NOMO-1 treated with DMSO at 0.1 percent for 48 hours (cell line): ENCODE data around the gene ZNF385D.
"Not testable (repeated sequence)": the region's sequence is repeated elsewhere in the genome, so short reads cannot be mapped to it uniquely, and the experiment has no call there.

Source experiments
- DNase-seq: peaks from one replicate; lab custom pipeline; 2025; ENCODE audit not compliant: unreplicated experiment; lab: John Stamatoyannopoulos, UW

ZNF385D gene

GRCh38 chr3:21393683-21394311, 357.2 kb downstream of the ZNF385D start:
- no peak for DNase-seq

GRCh38 chr3:21392526-21392925, 358.5 kb downstream of the ZNF385D start:
- DNase-seq: no peak

- no peak for DNase-seq
These were observed 360.2 kb downstream of the ZNF385D start for GRCh38 chr3:21390856-21391255.

GRCh38 chr3:21390136-21390535, 360.9 kb downstream of the ZNF385D start:
- no peak for DNase-seq

GRCh38 chr3:21387142-21387826, 363.7 kb downstream of the ZNF385D start:
- DNase-seq: not testable (repeated sequence)

- not testable (repeated sequence) for DNase-seq
These were observed 373.0 kb downstream of the ZNF385D start for GRCh38 chr3:21378036-21378435.

- DNase-seq: no peak
These were observed 373.8 kb downstream of the ZNF385D start for GRCh38 chr3:21377071-21377769.

GRCh38 chr3:21372316-21372715, 378.7 kb downstream of the ZNF385D start:
- no peak for DNase-seq
